T-cell (primary cell): ENCODE measurements around the gene POLD4. TPM values are rescaled to one million over a fixed set of nuclear protein-coding genes. Genes with fewer than 3 reads are reported as not detected.

Experiments
- ATAC-seq, 4 experiments: fragments of 200-7000 bp in 3 of 4; fragments of 150-1000 bp in 1 of 4; cut with Tn5 transposase; replicated peaks in 1 of 4; 1 replicate in 3 of 4; 2 replicates in 1 of 4; pipeline ENCODE4 v1.10.0; 2021; ENCODE audit warnings: moderate library complexity in 3 of 4, mild to moderate bottlenecking in 2 of 4, moderate number of reproducible peaks in 1 of 4
- CTCF ChIA-PET, 2 donors: fragments of 300-600 bp; sonication (Branson Sonifier 250); formaldehyde crosslinking; loops; one replicate each; lab custom pipeline; 2022; ENCODE audit warnings: antibody characterized with exemption in 2 of 2; lab: Charles Lee
- POLR2A ChIA-PET, 2 donors: fragments of 300-600 bp; sonication (Branson Sonifier 250); formaldehyde crosslinking; loops; one replicate each; lab custom pipeline; 2022; ENCODE audit warnings: antibody characterized with exemption in 2 of 2; lab: Charles Lee
- DNase-seq, 35 experiments: peaks; one replicate each; pipeline versions ENCODE4 v3.0.0 to v3.0.0-alpha.2; 2013 to 2023
- H3K27ac ChIP-seq: one replicate; pipeline ENCODE4 v1.5.1; 2013; ENCODE audit warnings: low read length
- H3K27me3 ChIP-seq, 2 experiments: replicated peaks in 1 of 2; 1 replicate in 1 of 2; 2 replicates in 1 of 2; pipeline versions ENCODE4 v1.6.1 to v1.7.0; 2013; ENCODE audit warnings: low read length in 1 of 2, mixed read lengths in 1 of 2; ENCODE audit not compliant: control insufficient read depth in 2 of 2, insufficient read depth in 2 of 2; ENCODE audit errors: extremely low read depth in 1 of 2
- H3K36me3 ChIP-seq, 2 donors: 1 replicate in 1 of 2; 2 replicates in 1 of 2; pipeline versions ENCODE4 v1.6.1 to v1.7.0; 2013; ENCODE audit warnings: low read length in 1 of 2; ENCODE audit not compliant: control insufficient read depth in 2 of 2, insufficient read depth in 1 of 2; ENCODE audit errors: extremely low read depth in 1 of 2
- H3K4me1 ChIP-seq, 2 experiments: 1 replicate in 1 of 2; 2 replicates in 1 of 2; pipeline versions ENCODE4 v1.6.1 to v1.7.0; 2013; ENCODE audit warnings: low read length in 2 of 2, mixed read lengths in 1 of 2; ENCODE audit not compliant: insufficient read depth in 2 of 2, control insufficient read depth in 1 of 2; ENCODE audit errors: extremely low read depth in 1 of 2
- H3K4me3 ChIP-seq, 2 donors: 1 replicate in 1 of 2; 2 replicates in 1 of 2; pipeline versions ENCODE4 v1.5.1 to v1.7.0; 2013; ENCODE audit warnings: mild to moderate bottlenecking in 2 of 2, low read length in 1 of 2, moderate library complexity in 1 of 2; ENCODE audit not compliant: control insufficient read depth in 1 of 2; ENCODE audit errors: extremely low read depth in 1 of 2
- H3K9me3 ChIP-seq: 2 replicates; pipeline ENCODE4 v1.7.0; 2013
- H3K27ac Mint-ChIP-seq, 2 donors: one replicate each; pipeline ENCODE4 v1.8.0; 2020 to 2021; ENCODE audit warnings: mild to moderate bottlenecking in 2 of 2, mixed read lengths in 2 of 2
- H3K27me3 Mint-ChIP-seq, 2 donors: one replicate each; pipeline ENCODE4 v1.8.0; 2021 to 2022; ENCODE audit warnings: mixed read lengths in 2 of 2
- H3K36me3 Mint-ChIP-seq: one replicate; pipeline ENCODE4 v1.8.0; 2021; ENCODE audit warnings: mixed read lengths
- H3K4me1 Mint-ChIP-seq, 3 donors: one replicate each; pipeline ENCODE4 v1.8.0; 2020 to 2022; ENCODE audit warnings: mixed read lengths in 3 of 3, mild to moderate bottlenecking in 1 of 3
- H3K4me3 Mint-ChIP-seq, 3 donors: one replicate each; pipeline ENCODE4 v1.8.0; 2020 to 2022; ENCODE audit warnings: mild to moderate bottlenecking in 3 of 3, mixed read lengths in 3 of 3, moderate library complexity in 3 of 3
- H3K9me3 Mint-ChIP-seq, 3 donors: one replicate each; pipeline ENCODE4 v1.8.0; 2020 to 2022; ENCODE audit warnings: mixed read lengths in 3 of 3
- WGBS: methylation state at CpG from one replicate; pipeline ENCODE4 v1.1.5; 2013; ENCODE audit warnings: missing lambda C conversion rate; ENCODE audit not compliant: insufficient coverage; 5-methylcytosine and 5-hydroxymethylcytosine counted together
- total RNA-seq, 35 experiments: library from RNA in 6 of 35; stranded (reverse) in 6 of 35; fragments of 120-200 nt in 1 of 35; gene quantifications; one replicate each; pipeline versions ENCODE4 v1.2.1 to v1.2.4 and lab custom pipeline; 2013 to 2026

The POLD4 gene
- total RNA-seq, 5 donors from 2014 or later (not counting 1 experiment from before 2014, with no cell fraction given): 55.1 to 107 (median 98.0) TPM

DNA sequence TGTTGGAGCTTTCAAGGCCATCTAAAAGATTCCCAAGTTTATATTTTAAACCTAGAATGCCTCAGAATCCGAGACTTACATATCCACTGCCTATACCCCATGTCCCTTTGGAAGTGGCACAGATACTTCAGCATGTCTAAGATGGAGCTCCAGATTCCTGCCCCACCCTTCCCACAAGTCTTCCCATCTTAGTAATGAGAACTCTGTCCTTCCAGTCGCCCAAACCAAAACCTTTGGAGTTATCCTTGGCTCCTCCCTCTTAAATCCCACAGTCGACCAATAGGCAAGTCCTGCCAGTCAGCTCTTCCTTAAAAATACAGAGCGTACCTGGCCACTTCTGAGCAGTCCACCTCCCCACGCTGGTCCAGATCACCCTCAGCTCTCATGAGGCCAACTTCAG, 4.3 kb downstream of the POLD4 start:
- H3K4me3 ChIP-seq: no peak overlapping the region
- H3K36me3 ChIP-seq: peaks cover 3 to 7% of the 10 kb centered on the region in 2 donors
- WGBS: 82% methylated on average over 5 of the region's 5 CpGs
- ATAC-seq (no peak), DNase-seq (no peak)
- Mint-ChIP-seq H3K9me3 (no peaks in the 10 kb centered on the region), H3K4me1 (peaks cover 69 to 78% (median 72%) of the 10 kb centered on the region in 3 donors), H3K4me3 (no peak overlapping the region), H3K27ac (peak overlapping the region; percentile 27 to 82), H3K27me3 (no peaks in the 10 kb centered on the region), H3K36me3 (no peaks in the 10 kb centered on the region)
- POLR2A ChIA-PET: interaction anchor here in 1 of 2 donors (0.6 kb wide), 1 partner anchor 21 kb away, joined by 17 read pairs; no protein-coding TSS in a partner anchor
- no peaks in the 10 kb centered on the region for H3K9me3 ChIP-seq
- no peaks in the 10 kb centered on the region for H3K27me3 ChIP-seq
- H3K4me1 ChIP-seq: peaks cover 34 to 65% of the 10 kb centered on the region in 2 experiments
- no peak overlapping the region for H3K27ac ChIP-seq
- CTCF ChIA-PET: interaction anchor here (0.5 to 1.4 kb wide), 5 partner anchors 21 to 553 kb away, joined by 3 to 4 read pairs (median 3); partner anchors contain the start of gene PPP1CA (in 1 of the 2)

DNA sequence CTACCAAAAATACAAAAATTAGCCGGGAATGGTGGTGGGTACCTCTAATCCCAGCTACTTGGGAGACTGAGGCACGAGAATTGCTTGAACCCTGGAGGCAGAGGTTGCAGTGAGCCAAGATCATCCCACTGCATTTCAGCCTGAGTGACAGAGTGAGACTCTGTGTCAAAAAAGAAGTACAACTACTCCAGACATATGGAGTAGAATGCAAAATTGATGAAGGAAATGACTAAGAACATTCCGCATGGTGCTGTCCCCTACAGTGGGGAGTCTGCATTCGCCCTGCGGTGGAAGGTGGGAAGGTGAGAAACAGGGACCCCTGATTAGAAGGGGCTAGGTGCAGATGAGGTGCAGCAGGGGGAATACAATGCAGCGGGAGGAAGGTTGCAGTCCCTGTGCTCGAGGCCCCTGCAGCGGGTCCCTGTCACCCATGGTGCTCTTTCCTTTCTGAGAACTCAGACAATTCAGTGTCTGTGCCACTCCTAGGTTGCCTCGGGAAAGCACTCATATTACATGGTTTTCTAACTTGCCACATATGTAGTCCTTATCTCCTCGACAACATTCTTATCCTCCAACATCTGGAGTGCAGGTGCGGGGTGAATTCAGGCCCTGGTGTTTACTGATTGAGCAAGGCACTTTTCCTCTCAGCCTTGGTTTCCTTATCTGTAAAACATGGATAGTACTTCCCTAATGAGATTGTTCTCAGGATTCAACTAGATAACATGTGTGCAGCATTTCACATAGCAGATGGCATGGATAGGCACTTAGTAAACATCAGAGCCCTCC, 5.2 kb downstream of the POLD4 start:
- no peaks in the 10 kb centered on the region for H3K9me3 Mint-ChIP-seq
- peaks cover 34 to 66% of the 10 kb centered on the region in 2 experiments for H3K4me1 ChIP-seq

DNA sequence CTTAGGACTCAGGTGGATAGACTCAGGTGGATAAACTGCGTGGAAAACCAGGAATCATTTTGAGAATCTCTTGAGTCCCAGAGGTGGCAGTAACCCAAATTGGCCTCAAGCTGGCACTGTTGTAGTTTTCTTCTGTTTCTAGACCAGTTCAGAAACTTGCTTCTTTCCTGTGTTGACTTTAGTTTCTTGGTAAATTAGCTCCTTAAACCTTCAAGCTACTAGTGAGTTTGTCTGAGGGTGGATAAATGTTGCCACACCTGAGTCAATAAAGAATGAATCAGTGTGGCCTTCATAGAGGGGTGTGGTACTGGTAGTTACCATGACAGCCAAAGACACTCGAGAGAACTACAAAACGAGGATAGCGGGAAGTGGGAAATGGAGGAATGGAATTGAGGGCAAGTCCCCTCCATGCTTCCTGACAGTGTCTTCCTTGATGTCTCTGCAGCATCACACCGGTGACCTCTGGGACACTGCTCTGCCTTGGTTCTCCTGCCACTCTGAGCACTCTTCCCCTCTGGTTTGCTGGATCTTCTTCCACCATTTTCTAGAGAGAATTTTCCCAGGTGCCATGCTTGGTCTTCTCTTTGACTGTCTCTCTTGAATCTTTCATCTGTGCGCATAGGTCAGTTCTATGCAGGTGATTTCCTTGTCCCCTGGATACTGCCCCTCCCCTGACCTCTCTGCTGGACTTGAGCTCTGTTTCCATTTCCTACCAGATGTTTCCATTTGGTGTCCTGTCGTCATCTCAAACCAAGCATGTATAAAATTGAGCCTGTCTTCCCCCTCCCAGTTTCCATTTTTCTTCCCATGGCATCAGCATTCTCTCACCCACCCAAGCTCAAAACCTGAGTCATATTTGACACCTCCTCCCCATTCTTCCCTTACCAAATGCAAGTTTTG, 7.2 kb downstream of the POLD4 start:
- no peaks in the 10 kb centered on the region for H3K36me3 Mint-ChIP-seq
- peaks cover 53 to 59% (median 54%) of the 10 kb centered on the region in 3 donors for H3K4me1 Mint-ChIP-seq
- peak in 2 of 35 experiments; percentile 39 to 60 for DNase-seq
- CTCF ChIA-PET: interaction anchor here (0.5 to 2.7 kb wide), 11 partner anchors 8 to 165 kb away, joined by 3 to 26 read pairs (median 4); no protein-coding TSS in a partner anchor
- Histone ChIP-seq H3K27me3 (no peaks in the 10 kb centered on the region), H3K4me1 (peaks cover 22 to 46% of the 10 kb centered on the region in 2 experiments), H3K4me3 (no peak overlapping the region), H3K9me3 (no peaks in the 10 kb centered on the region), H3K36me3 (peaks cover 3% of the 10 kb centered on the region in 2 donors), H3K27ac (no peak overlapping the region)
- 82% methylated on average over 7 of the region's 7 CpGs for WGBS
- ATAC-seq: peak; percentile 56 to 70 (median 62)
- POLR2A ChIA-PET: interaction anchor here in 1 of 2 donors (0.6 kb wide), 1 partner anchor 8 kb away, joined by 3 read pairs; no protein-coding TSS in a partner anchor
- H3K4me3 Mint-ChIP-seq: peak overlapping the region in 1 of 3 donors; percentile 67
- no peaks in the 10 kb centered on the region for H3K9me3 Mint-ChIP-seq
- no peaks in the 10 kb centered on the region for H3K27me3 Mint-ChIP-seq
- peak overlapping the region; percentile 96 to 98 for H3K27ac Mint-ChIP-seq

More for the DNA sequence above, 5.2 kb downstream of the POLD4 start:
- no peaks in the 10 kb centered on the region for H3K36me3 Mint-ChIP-seq
- H3K4me1 Mint-ChIP-seq: peaks cover 67 to 74% (median 71%) of the 10 kb centered on the region in 3 donors
- ChIA-PET CTCF (interaction anchor here in 1 of 2 donors (0.5 to 1.3 kb wide), 2 partner anchors 54 to 122 kb away, joined by 4 read pairs; partner anchors contain the start of gene PPP1CA), POLR2A (interaction anchor here in 1 of 2 donors (0.6 kb wide), 1 partner anchor 22 kb away, joined by 17 read pairs; no protein-coding TSS in a partner anchor)
- no peak overlapping the region for H3K4me3 ChIP-seq
- H3K4me3 Mint-ChIP-seq: no peak overlapping the region
- H3K27me3 ChIP-seq: no peaks in the 10 kb centered on the region
- no peak for DNase-seq
- no peaks in the 10 kb centered on the region for H3K27me3 Mint-ChIP-seq
- no peaks in the 10 kb centered on the region for H3K9me3 ChIP-seq
- peaks cover 3 to 7% of the 10 kb centered on the region in 2 donors for H3K36me3 ChIP-seq
- 72% methylated on average over 4 of the region's 11 CpGs for WGBS
- no peak for ATAC-seq
- no peak overlapping the region for H3K27ac ChIP-seq
- H3K27ac Mint-ChIP-seq: peak overlapping the region; percentile 27 to 82

DNA sequence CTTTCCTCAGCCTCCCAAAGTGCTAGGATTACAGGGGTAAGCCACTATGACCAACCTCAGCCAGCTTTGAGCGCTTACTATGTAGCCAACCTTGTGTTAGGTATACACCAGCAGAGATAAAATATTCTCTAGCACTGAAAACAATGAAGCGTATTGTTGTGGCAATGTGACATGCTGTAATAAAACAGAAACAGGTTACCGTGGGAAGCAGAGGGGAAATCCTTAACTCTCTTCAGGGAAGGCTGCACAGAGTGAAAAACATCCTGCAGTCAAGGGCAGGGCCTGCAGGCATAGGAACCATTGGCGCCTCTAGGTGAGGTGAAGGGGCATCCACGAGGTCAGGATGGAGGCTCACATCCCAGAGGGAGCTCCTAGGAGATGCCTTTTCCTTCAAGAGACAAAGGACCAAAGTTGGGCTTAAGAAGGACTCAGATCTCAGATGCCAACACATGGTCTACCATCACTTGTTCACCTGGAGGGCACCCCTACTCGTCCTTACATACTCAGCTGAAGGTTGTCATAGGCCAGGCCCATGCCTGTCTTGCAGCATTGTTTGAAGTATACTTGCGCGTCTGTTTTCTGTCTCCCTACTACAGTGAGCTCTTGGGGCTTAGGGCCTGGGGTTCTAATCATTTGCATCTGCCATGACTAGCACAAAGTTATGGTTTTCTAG, 8.0 kb downstream of the POLD4 start:
- peak overlapping the region; percentile 96 to 98 for H3K27ac Mint-ChIP-seq
- Histone ChIP-seq H3K27ac (peak overlapping the region; percentile 15), H3K9me3 (no peaks in the 10 kb centered on the region), H3K27me3 (no peaks in the 10 kb centered on the region), H3K36me3 (no peaks in the 10 kb centered on the region), H3K4me3 (no peak overlapping the region), H3K4me1 (peaks cover 20 to 38% of the 10 kb centered on the region in 2 experiments)
- ChIA-PET POLR2A (interaction anchor here in 1 of 2 donors (0.6 kb wide), 1 partner anchor 9 kb away, joined by 3 read pairs; no protein-coding TSS in a partner anchor), CTCF (interaction anchor here (0.5 to 2.7 kb wide), 10 partner anchors 9 to 273 kb away, joined by 3 to 26 read pairs (median 4); no protein-coding TSS in a partner anchor)
- ATAC-seq (peak; percentile 48 to 74 (median 55)), DNase-seq (peak in 2 of 35 experiments; percentile 21 to 48)
- peaks cover 48 to 55% (median 50%) of the 10 kb centered on the region in 3 donors for H3K4me1 Mint-ChIP-seq
- H3K27me3 Mint-ChIP-seq: no peaks in the 10 kb centered on the region
- no peaks in the 10 kb centered on the region for H3K9me3 Mint-ChIP-seq
- H3K4me3 Mint-ChIP-seq: peak overlapping the region in 1 of 3 donors; percentile 67
- 41% methylated on average over 3 of the region's 8 CpGs for WGBS
- H3K36me3 Mint-ChIP-seq: no peaks in the 10 kb centered on the region

DNA sequence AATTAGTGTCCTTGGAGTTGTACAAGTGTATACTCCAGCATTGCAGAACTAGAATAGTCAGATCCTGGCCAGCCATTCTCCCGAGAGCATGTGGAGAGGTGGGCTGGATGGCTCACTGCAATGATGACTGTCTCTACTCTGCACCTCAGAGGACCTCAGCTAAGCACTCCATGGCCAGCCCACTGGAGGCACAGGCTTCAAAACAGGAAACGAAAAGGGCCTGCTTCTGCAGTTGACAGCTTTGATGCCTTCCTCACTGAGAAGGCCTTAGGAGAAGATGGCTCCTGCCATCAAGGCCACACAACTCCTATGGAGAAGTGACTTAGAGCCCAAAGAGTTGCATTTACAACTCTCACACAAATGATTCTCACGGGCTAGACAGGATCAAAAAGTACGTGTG, 9.1 kb downstream of the POLD4 start:
- Histone ChIP-seq H3K27ac (peak overlapping the region; percentile 32), H3K27me3 (no peaks in the 10 kb centered on the region), H3K36me3 (no peaks in the 10 kb centered on the region), H3K4me3 (no peak overlapping the region), H3K4me1 (peaks cover 20 to 38% of the 10 kb centered on the region in 2 experiments), H3K9me3 (no peaks in the 10 kb centered on the region)
- Mint-ChIP-seq H3K9me3 (no peaks in the 10 kb centered on the region), H3K4me3 (peak overlapping the region in 2 of 3 donors; percentile 46 to 67), H3K27me3 (no peaks in the 10 kb centered on the region), H3K36me3 (no peaks in the 10 kb centered on the region), H3K27ac (peak overlapping the region; percentile 96 to 98), H3K4me1 (peaks cover 40 to 45% (median 40%) of the 10 kb centered on the region in 3 donors)
- ATAC-seq: peak; percentile 58 to 88 (median 84)
- ChIA-PET CTCF (interaction anchor here (0.5 to 1.0 kb wide), 3 partner anchors 11 to 74 kb away, joined by 3 to 4 read pairs (median 3); no protein-coding TSS in a partner anchor), POLR2A (interaction anchor here in 1 of 2 donors (0.6 kb wide), 2 partner anchors 156 to 218 kb away, joined by 3 to 7 read pairs; no protein-coding TSS in a partner anchor)
- DNase-seq: peak in 15 of 35 experiments; percentile 11 to 56 (median 26)
- WGBS: 38% methylated on average over 3 of the region's 4 CpGs
